Fibroblast of lung (primary cell): Measurements from ENCODE around the gene STPG3. TPM values are rescaled to one million over a fixed set of nuclear protein-coding genes. Genes with fewer than 3 reads are reported as not detected.
A peak's percentile ranks its signal among the peaks of the same experiment; 100 is the strongest.

ENCODE experiments used
- DNase-seq, 2 donors: peaks; one replicate each; pipeline versions ENCODE4 v3.0.0 to v3.0.0-alpha.2; 2010; ENCODE audit warnings: low read depth in 2 of 2
- H2AFZ ChIP-seq: 2 replicates; pipeline ENCODE4 v1.5.1; 2012; ENCODE audit warnings: low read length, control low read depth, inconsistent platforms
- H3K27ac ChIP-seq: 2 replicates; pipeline ENCODE4 v1.5.1; 2011; ENCODE audit warnings: low read length, control low read depth; ENCODE audit not compliant: insufficient read depth
- H3K27me3 ChIP-seq: 2 replicates; pipeline ENCODE4 v1.5.1; 2011; ENCODE audit warnings: mild to moderate bottlenecking, low read length; ENCODE audit not compliant: control insufficient read depth, insufficient read depth
- H3K36me3 ChIP-seq: 2 replicates; pipeline ENCODE4 v1.5.1; 2011; ENCODE audit warnings: low read length; ENCODE audit not compliant: control insufficient read depth, insufficient read depth
- H3K4me1 ChIP-seq: 2 replicates; pipeline ENCODE4 v1.5.1; 2011; ENCODE audit warnings: low read length; ENCODE audit not compliant: control insufficient read depth, insufficient read depth; ENCODE audit errors: extremely low read depth
- H3K4me2 ChIP-seq: 2 replicates; pipeline ENCODE4 v1.5.1; 2011; ENCODE audit warnings: low read length, control low read depth; ENCODE audit not compliant: insufficient read depth; ENCODE audit errors: extremely low read depth
- H3K4me3 ChIP-seq, 4 experiments: fragments of 200-600 bp in 1 of 4; sonication (generic) in 1 of 4; replicated peaks in 1 of 4; 2 replicates each; pipeline ENCODE4 v1.5.1; 2011 to 2016; ENCODE audit warnings: low read length in 4 of 4, low read depth in 3 of 4, mild to moderate bottlenecking in 3 of 4, control low read depth in 2 of 4, inconsistent platforms in 1 of 4, mixed read lengths in 1 of 4; ENCODE audit not compliant: insufficient read depth in 1 of 4; ENCODE audit errors: control extremely low read depth in 1 of 4
- H3K79me2 ChIP-seq: 2 replicates; pipeline ENCODE4 v1.5.1; 2012; ENCODE audit warnings: mild to moderate bottlenecking, low read length, inconsistent platforms; ENCODE audit not compliant: control insufficient read depth, insufficient read depth
- H3K9ac ChIP-seq: 2 replicates; pipeline ENCODE4 v1.5.1; 2011; ENCODE audit warnings: mild to moderate bottlenecking, low read length, control low read depth; ENCODE audit not compliant: insufficient read depth
- H3K9me3 ChIP-seq: 2 replicates; pipeline ENCODE4 v1.5.1; 2012; ENCODE audit warnings: low read depth, low read length; ENCODE audit not compliant: control insufficient read depth, insufficient read depth
- H4K20me1 ChIP-seq: 2 replicates; pipeline ENCODE4 v1.5.1; 2011; ENCODE audit warnings: low read length; ENCODE audit not compliant: control insufficient read depth, insufficient read depth; ENCODE audit errors: extremely low read depth
- CTCF ChIP-seq, 2 donors: IDR thresholded peaks in 1 of 2; conservative IDR thresholded peaks in 1 of 2; 1 replicate in 1 of 2; 2 replicates in 1 of 2; pipeline ENCODE4 v1.5.1; 2011 to 2012; ENCODE audit warnings: low read length in 2 of 2, control low read depth in 1 of 2, inconsistent platforms in 1 of 2, low read depth in 1 of 2, mild to moderate bottlenecking in 1 of 2
- EZH2 ChIP-seq: IDR thresholded peaks from 2 replicates; pipeline ENCODE4 v1.5.1; 2012; ENCODE audit warnings: low read length, control low read depth, mild to moderate bottlenecking; ENCODE audit errors: missing control alignments
- polyA plus RNA-seq, 2 donors: library from polyadenylated mRNA; depleted of rRNA in 1 of 2; stranded (reverse) in 1 of 2; unstranded in 1 of 2; fragments of >200 nt; gene quantifications; 2 replicates each; pipeline ENCODE4 v1.2.1, GENCODE V29; 2011 to 2012; ENCODE audit warnings: missing spikeins in 1 of 2
- total RNA-seq: library from RNA; depleted of rRNA; stranded (reverse); fragments of >200 nt; gene quantifications from 2 replicates; pipeline ENCODE4 v1.2.1, GENCODE V29; 2014

Gene STPG3
- total and polyA plus RNA-seq, 2 donors (not counting 1 experiment from before 2014, with no cell fraction given): not detected

GRCh38 chr9:137293094-137293481, 42.0 kb downstream of the STPG3 start:
- H3K27ac ChIP-seq: no peak overlapping the region
- H4K20me1 ChIP-seq: no peaks in the 10 kb centered on the region
- H3K36me3 ChIP-seq: no peaks in the 10 kb centered on the region
- no peak overlapping the region for H3K4me3 ChIP-seq
- no peak overlapping the region for H3K9ac ChIP-seq
- DNase-seq: no peak
- no peak overlapping the region for H2AFZ ChIP-seq
- TF ChIP-seq CTCF (conservative IDR thresholded peaks at IDR 0.05 in 1 of 2, IDR thresholded peaks at IDR 0.05 in 1 of 2; ENCODE audit: low read depth in 1 of 2, low read length in 2 of 2) (no peak), EZH2 (no peak)
- peaks cover 10% of the 10 kb centered on the region for H3K27me3 ChIP-seq
- no peaks in the 10 kb centered on the region for H3K9me3 ChIP-seq
- H3K79me2 ChIP-seq: no peaks in the 10 kb centered on the region
- no peak overlapping the region for H3K4me2 ChIP-seq
- H3K4me1 ChIP-seq: peaks cover 2% of the 10 kb centered on the region

- Histone ChIP-seq H3K4me1 (peaks cover 5% of the 10 kb centered on the region), H3K4me3 (no peak overlapping the region)
Observed at GRCh38 chr9:137293482-137294090, 42.5 kb downstream of the STPG3 start.

GRCh38 chr9:137294091-137294680, 43.1 kb downstream of the STPG3 start:
- no peak overlapping the region for H3K27ac ChIP-seq
- no peaks in the 10 kb centered on the region for H4K20me1 ChIP-seq
- H3K9ac ChIP-seq: no peak overlapping the region
- no peaks in the 10 kb centered on the region for H3K36me3 ChIP-seq
- peaks cover 10% of the 10 kb centered on the region for H3K4me1 ChIP-seq
- no peak overlapping the region for H3K4me3 ChIP-seq
- H3K4me2 ChIP-seq: peak overlapping the region; percentile 56
- peak; percentile 42 to 76 for DNase-seq
- H2AFZ ChIP-seq: no peak overlapping the region
- TF ChIP-seq CTCF (conservative IDR thresholded peaks at IDR 0.05 in 1 of 2, IDR thresholded peaks at IDR 0.05 in 1 of 2; ENCODE audit: low read depth in 1 of 2, low read length in 2 of 2) (no peak), EZH2 (peak; percentile 36)
- H3K27me3 ChIP-seq: peaks cover 20% of the 10 kb centered on the region
- H3K9me3 ChIP-seq: no peaks in the 10 kb centered on the region
- H3K79me2 ChIP-seq: no peaks in the 10 kb centered on the region

More at GRCh38 chr9:137293482-137294090, 42.5 kb downstream of the STPG3 start:
- TF ChIP-seq CTCF (conservative IDR thresholded peaks at IDR 0.05 in 1 of 2, IDR thresholded peaks at IDR 0.05 in 1 of 2; ENCODE audit: low read depth in 1 of 2, low read length in 2 of 2) (no peak), EZH2 (no peak)
- Histone ChIP-seq H2AFZ (no peak overlapping the region), H3K27ac (no peak overlapping the region), H3K36me3 (no peaks in the 10 kb centered on the region), H3K27me3 (peaks cover 14% of the 10 kb centered on the region), H3K9ac (no peak overlapping the region), H3K79me2 (no peaks in the 10 kb centered on the region), H3K9me3 (no peaks in the 10 kb centered on the region), H4K20me1 (no peaks in the 10 kb centered on the region), H3K4me2 (peak overlapping the region; percentile 56)
- peak in 1 of 2 donors; percentile 61 for DNase-seq
